ENCODE results near the gene SLC31A2. TPM values are rescaled to one million over a fixed set of nuclear protein-coding genes. Genes with fewer than 3 reads are reported as not detected.
"Not testable (repeated sequence)": the region's sequence is repeated elsewhere in the genome, so short reads cannot be mapped to it uniquely, and the experiment has no call there.

The SLC31A2 gene, protein sequence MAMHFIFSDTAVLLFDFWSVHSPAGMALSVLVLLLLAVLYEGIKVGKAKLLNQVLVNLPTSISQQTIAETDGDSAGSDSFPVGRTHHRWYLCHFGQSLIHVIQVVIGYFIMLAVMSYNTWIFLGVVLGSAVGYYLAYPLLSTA
- 10 to 100 TPM; 30.8 to 97.3 (median 58.5) TPM for total RNA-seq
- polyA plus RNA-seq, result 10 to 100 TPM in 2 of 3 donors, 1 to 10 TPM in 1; 7.7 to 13.5 (median 12.4) TPM
- long read RNA-seq, donor 1, transcript SLC31A2-201 (4 exons, 1,785 nt), result major isoform, 7 of 7 reads
- long read RNA-seq, donor 1, partial matches to known transcripts, result 0 of 7 reads
- long read RNA-seq, donor 1, other reads (novel, unspliced or antisense), result 0 of 7 reads
- long read RNA-seq, donor 2, transcript SLC31A2-201 (4 exons, 1,785 nt), result major isoform, 8 of 8 reads
- long read RNA-seq, donor 2, partial matches to known transcripts, result 0 of 8 reads
- long read RNA-seq, donor 2, other reads (novel, unspliced or antisense), result 0 of 8 reads

DNA sequence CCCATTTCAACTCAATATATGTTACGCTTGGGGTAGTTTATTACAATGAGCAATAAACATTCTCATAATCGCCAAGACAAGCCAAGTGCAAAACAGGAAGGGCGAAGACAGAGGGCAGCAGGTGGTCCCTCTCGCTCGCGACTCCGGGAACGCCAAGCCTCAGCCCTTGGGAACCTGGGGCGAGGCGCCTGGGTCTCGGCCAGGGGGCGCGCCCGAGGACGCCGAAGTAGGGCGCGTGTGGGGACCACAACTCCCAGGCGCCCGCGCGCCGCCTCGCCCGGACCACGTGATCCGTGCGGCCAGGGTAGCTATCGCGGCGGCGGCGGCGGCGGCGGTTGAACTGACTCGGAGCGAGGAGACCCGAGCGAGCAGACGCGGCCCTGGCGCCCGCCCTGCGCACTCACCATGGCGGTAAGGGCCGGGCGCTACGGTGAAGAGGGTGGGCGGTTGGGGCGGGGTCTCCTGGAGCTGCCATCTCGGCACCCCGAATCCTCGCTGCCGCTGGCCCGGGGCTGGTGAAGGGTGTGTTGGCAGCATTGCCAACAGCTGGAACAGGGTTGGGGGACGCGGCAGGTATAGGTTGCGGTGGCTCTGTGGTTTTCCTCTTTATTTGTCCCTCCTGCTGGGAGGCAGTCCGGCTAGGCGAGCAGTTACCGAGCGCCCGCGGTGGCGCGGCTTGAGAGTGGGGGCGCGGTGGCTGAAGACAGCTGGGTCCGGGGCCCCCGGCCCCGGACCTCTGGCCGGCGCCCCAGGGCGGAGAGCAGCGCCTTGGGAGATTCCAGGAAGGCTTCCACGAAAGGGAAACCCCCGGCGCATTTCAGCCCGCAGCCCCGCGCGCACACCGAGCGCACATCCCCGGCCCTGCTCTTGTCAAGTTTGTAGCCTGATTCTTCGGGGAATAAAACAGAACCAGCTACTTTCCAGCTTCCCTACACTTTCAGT lies at the start of gene SLC31A2:
TSS of gene SLC31A2 (plus strand) at position 338 of the 942 bp plus-strand sequence. CDS start at position 406, 68 bp downstream.
- Histone ChIP-seq H3K27me3 (replicated peaks in 1 of 7) (no peaks in the 10 kb centered on the region), H3K27ac (peak within 1 kb of the TSS; percentile 62 to 96 (median 89)), H3K4me3 (peak within 1 kb of the TSS; percentile 55 to 94 (median 86)), H3K36me3 (peaks cover 0 to 10% (median 0%) of the 10 kb centered on the region in 6 donors), H3K9me3 (no peaks in the 10 kb centered on the region), H3K4me1 (peaks cover 0 to 71% (median 46%) of the 10 kb centered on the region in 6 donors)
- peak; percentile 99 for DNase-seq
- TF ChIP-seq, protein P1, sequence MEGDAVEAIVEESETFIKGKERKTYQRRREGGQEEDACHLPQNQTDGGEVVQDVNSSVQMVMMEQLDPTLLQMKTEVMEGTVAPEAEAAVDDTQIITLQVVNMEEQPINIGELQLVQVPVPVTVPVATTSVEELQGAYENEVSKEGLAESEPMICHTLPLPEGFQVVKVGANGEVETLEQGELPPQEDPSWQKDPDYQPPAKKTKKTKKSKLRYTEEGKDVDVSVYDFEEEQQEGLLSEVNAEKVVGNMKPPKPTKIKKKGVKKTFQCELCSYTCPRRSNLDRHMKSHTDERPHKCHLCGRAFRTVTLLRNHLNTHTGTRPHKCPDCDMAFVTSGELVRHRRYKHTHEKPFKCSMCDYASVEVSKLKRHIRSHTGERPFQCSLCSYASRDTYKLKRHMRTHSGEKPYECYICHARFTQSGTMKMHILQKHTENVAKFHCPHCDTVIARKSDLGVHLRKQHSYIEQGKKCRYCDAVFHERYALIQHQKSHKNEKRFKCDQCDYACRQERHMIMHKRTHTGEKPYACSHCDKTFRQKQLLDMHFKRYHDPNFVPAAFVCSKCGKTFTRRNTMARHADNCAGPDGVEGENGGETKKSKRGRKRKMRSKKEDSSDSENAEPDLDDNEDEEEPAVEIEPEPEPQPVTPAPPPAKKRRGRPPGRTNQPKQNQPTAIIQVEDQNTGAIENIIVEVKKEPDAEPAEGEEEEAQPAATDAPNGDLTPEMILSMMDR (IDR thresholded peaks at IDR 0.05 in 8 of 11, conservative IDR thresholded peaks at IDR 0.05 in 3 of 11), result peak in 9 of 11 experiments; percentile 6 to 63 (median 40)
- TF ChIP-seq POLR2AphosphoS5 (IDR thresholded peaks at IDR 0.05) (peak; percentile 94 to 97 (median 95)), POLR2A (IDR thresholded peaks at IDR 0.05) (peak; percentile 19 to 84 (median 82))
- intact Hi-C loops (cut with DNase I; ENCODE audit: low total_unique reads), result no loop called here
- 1 to 2% (median 1%) methylated on average over 58 to 87 of the region's 87 CpGs for WGBS, 5 donors

GRCh38 chr9:113105345-113105744 lies 45.5 kb upstream of the SLC31A2 start:
- DNase-seq; H3K9me3 ChIP-seq; intact Hi-C loops (cut with DNase I; ENCODE audit: low total_unique reads); H3K4me3 ChIP-seq; H3K36me3 ChIP-seq; H3K27me3 ChIP-seq (replicated peaks in 1 of 7); H3K4me1 ChIP-seq; H3K27ac ChIP-seq: not testable (repeated sequence)
- no CpG with 5 or more reads among the region's 6 CpGs for WGBS, 5 donors

DNA sequence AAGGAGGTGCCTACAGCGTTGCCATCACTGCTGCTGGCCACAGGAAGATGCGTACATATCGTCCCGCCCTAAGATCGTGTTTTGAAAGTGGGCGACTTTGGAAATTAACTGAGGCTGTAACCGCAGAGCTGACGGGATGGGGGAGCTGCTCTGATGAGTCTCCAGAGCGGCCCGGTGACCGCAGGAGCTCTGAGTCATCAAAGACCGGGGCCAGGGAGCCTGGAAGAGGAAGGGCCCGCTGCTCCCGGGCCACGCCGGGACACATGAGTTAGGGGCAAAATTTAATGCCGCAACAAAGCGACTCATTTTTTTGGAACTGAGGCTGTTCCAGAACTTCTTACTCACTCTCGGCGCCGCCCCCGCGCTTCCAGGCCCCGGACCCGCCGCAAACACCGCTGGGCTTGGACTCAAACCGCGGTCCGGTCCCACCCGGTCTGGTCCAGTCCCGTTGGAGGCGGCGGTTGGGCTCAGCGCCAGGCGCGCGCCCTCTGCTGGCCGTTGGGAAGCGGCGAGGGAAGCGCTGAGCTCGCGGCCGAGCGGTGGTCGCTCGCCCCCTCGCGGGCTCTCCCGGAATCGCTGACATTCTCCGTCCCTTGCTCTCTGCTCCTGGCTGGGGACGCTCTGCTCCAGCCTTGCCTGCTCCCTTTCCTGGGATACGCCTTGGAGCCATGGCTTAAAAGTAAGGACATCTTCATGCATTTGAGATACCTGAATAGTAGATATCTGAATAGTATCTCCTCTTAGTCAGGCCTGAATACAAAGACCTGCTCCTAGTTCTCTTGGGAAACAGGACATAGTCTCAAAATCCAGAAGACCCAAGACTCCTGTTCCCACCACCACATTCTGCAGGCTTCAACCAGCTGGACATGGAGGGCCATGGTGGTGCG lies 39.5 kb upstream of the SLC31A2 start:
- H3K36me3 ChIP-seq; H3K9me3 ChIP-seq; DNase-seq; H3K27me3 ChIP-seq (replicated peaks in 1 of 7); intact Hi-C loops (cut with DNase I; ENCODE audit: low total_unique reads); H3K4me3 ChIP-seq; H3K27ac ChIP-seq: not testable (repeated sequence)
- TF ChIP-seq, protein P1 (IDR thresholded peaks at IDR 0.05 in 8 of 11, conservative IDR thresholded peaks at IDR 0.05 in 3 of 11), result peak; percentile 36 to 92 (median 66)
- peak in 1 of 3 donors; percentile 66 for TF ChIP-seq POLR2AphosphoS5 (IDR thresholded peaks at IDR 0.05)
- peaks cover 0 to 12% (median 2%) of the 10 kb centered on the region in 6 donors for H3K4me1 ChIP-seq
- 5 to 12% (median 10%) methylated on average over 3 to 12 of the region's 56 CpGs for WGBS, 5 donors
